Measurements from ENCODE around the gene CD40.

CD40 gene

GRCh38 chr20:46119028-46119546 is 973 bp downstream of the CD40 start:
- no peaks in the 10 kb centered on the region for H3K36me3 ChIP-seq (ENCODE audit: insufficient read depth, low read length)
- peak overlapping the region; percentile 19 for H3K4me2 ChIP-seq (ENCODE audit: low read depth, low read length, poor library complexity, severe bottlenecking)

GRCh38 chr20:46119547-46119946 is 1.4 kb downstream of the CD40 start:
- no peaks in the 10 kb centered on the region for H3F3A ChIP-seq (ENCODE audit: low read depth)
- H3K27me3 ChIP-seq (ENCODE audit: insufficient read depth, low read length, poor library complexity, severe bottlenecking), result no peaks in the 10 kb centered on the region
- peaks cover 6% of the 10 kb centered on the region for H3K4me1 ChIP-seq (ENCODE audit: insufficient read depth, low read length, poor library complexity, severe bottlenecking)
- no peak for TF ChIP-seq CTCF (conservative IDR thresholded peaks at IDR 0.05; ENCODE audit: low read length)
- TF ChIP-seq EZH2phosphoT487 (IDR thresholded peaks at IDR 0.05; ENCODE audit: borderline replicate concordance), result no peak
- no peaks in the 10 kb centered on the region for H3K79me2 ChIP-seq (ENCODE audit: insufficient read depth, low read length)
- no peaks in the 10 kb centered on the region for H3K36me3 ChIP-seq (ENCODE audit: insufficient read depth, low read length)
- no peaks in the 10 kb centered on the region for H3K9me3 ChIP-seq (ENCODE audit: insufficient read depth, low read depth, low read length)
- H3K4me3 ChIP-seq (ENCODE audit: low read length, poor library complexity, severe bottlenecking), result no peak overlapping the region
- no peak overlapping the region for H2AFZ ChIP-seq (ENCODE audit: low read length)
- peak overlapping the region; percentile 4 for H3K9ac ChIP-seq (ENCODE audit: low read depth, low read length, poor library complexity, severe bottlenecking)
- H3K9me2 ChIP-seq (replicated peaks; ENCODE audit: low read depth, low read length), result no peaks in the 10 kb centered on the region
- no peaks in the 10 kb centered on the region for H4K20me1 ChIP-seq (ENCODE audit: insufficient read depth, low read length, poor library complexity, severe bottlenecking)
- H3K4me2 ChIP-seq (ENCODE audit: low read depth, low read length, poor library complexity, severe bottlenecking), result peak overlapping the region; percentile 19

More at GRCh38 chr20:46119028-46119546, 973 bp downstream of the CD40 start:
- Histone ChIP-seq H3K9me2 (replicated peaks; ENCODE audit: low read depth, low read length) (no peaks in the 10 kb centered on the region), H3F3A (ENCODE audit: low read depth) (no peaks in the 10 kb centered on the region), H3K4me1 (ENCODE audit: insufficient read depth, low read length, poor library complexity, severe bottlenecking) (peaks cover 6% of the 10 kb centered on the region), H3K9me3 (ENCODE audit: insufficient read depth, low read depth, low read length) (no peaks in the 10 kb centered on the region), H2AFZ (ENCODE audit: low read length) (no peak overlapping the region), H3K4me3 (ENCODE audit: low read length, poor library complexity, severe bottlenecking) (no peak overlapping the region), H3K27me3 (ENCODE audit: insufficient read depth, low read length, poor library complexity, severe bottlenecking) (no peaks in the 10 kb centered on the region), H3K79me2 (ENCODE audit: insufficient read depth, low read length) (no peaks in the 10 kb centered on the region), H3K9ac (ENCODE audit: low read depth, low read length, poor library complexity, severe bottlenecking) (peak overlapping the region; percentile 4), H4K20me1 (ENCODE audit: insufficient read depth, low read length, poor library complexity, severe bottlenecking) (no peaks in the 10 kb centered on the region)
- TF ChIP-seq CTCF (conservative IDR thresholded peaks at IDR 0.05; ENCODE audit: low read length) (no peak), EZH2phosphoT487 (IDR thresholded peaks at IDR 0.05; ENCODE audit: borderline replicate concordance) (no peak)

- Histone ChIP-seq H3K4me2 (ENCODE audit: low read depth, low read length, poor library complexity, severe bottlenecking) (no peak overlapping the region), H4K20me1 (ENCODE audit: insufficient read depth, low read length, poor library complexity, severe bottlenecking) (no peaks in the 10 kb centered on the region), H3K9ac (ENCODE audit: low read depth, low read length, poor library complexity, severe bottlenecking) (no peak overlapping the region)
These were observed 2.0 kb downstream of the CD40 start for GRCh38 chr20:46120136-46120535.

More at GRCh38 chr20:46120136-46120535, 2.0 kb downstream of the CD40 start:
- H2AFZ ChIP-seq (ENCODE audit: low read length), result no peak overlapping the region
- no peaks in the 10 kb centered on the region for H3K79me2 ChIP-seq (ENCODE audit: insufficient read depth, low read length)
- H3K36me3 ChIP-seq (ENCODE audit: insufficient read depth, low read length), result no peaks in the 10 kb centered on the region
- no peaks in the 10 kb centered on the region for H3K9me3 ChIP-seq (ENCODE audit: insufficient read depth, low read depth, low read length)
- TF ChIP-seq EZH2phosphoT487 (IDR thresholded peaks at IDR 0.05; ENCODE audit: borderline replicate concordance) (no peak), CTCF (conservative IDR thresholded peaks at IDR 0.05; ENCODE audit: low read length) (no peak)
- H3K4me3 ChIP-seq (ENCODE audit: low read length, poor library complexity, severe bottlenecking), result no peak overlapping the region
- H3K9me2 ChIP-seq (replicated peaks; ENCODE audit: low read depth, low read length), result no peaks in the 10 kb centered on the region
- H3K27me3 ChIP-seq (ENCODE audit: insufficient read depth, low read length, poor library complexity, severe bottlenecking), result no peaks in the 10 kb centered on the region
- H3K4me1 ChIP-seq (ENCODE audit: insufficient read depth, low read length, poor library complexity, severe bottlenecking), result peaks cover 6% of the 10 kb centered on the region
- H3F3A ChIP-seq (ENCODE audit: low read depth), result no peaks in the 10 kb centered on the region
